ENCODE measurements around the gene TP53I11.

TP53I11 gene

DNA sequence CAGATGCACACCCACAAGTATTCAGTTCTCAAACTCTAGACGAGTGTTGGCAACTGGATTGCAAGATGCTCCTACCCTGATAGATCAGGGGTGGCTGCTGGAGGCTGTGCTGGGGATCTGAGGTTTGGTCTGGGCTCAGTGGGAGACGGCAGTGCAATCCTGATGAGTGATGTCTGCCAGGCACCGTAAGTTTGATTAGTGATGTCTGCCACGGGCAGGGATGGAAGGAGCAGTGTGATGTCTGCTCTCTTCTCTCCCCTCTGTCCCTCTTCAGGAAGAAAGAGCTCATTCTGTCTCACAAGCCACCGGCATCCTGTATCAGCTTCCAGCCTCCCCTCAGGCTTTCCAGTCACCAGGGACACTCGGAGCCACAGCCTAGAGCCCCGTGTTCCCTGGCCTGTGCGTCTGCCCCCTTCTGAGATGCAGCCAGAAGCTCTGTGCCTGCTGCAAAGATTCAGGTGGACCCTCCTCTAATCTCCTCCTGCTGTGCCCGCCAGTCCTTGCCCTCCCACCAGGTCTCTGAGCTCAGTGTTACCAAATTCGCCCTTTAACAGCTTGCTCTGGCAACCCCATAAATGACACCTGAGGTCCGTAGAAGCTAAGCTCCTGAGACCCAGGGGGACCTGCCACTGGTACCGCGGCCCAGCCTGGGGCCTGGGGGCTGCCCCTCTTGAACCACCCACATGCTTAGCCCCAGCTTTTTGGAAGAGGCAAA is 19.9 kb downstream of the TP53I11 start:
- TF ChIP-seq, protein P1, sequence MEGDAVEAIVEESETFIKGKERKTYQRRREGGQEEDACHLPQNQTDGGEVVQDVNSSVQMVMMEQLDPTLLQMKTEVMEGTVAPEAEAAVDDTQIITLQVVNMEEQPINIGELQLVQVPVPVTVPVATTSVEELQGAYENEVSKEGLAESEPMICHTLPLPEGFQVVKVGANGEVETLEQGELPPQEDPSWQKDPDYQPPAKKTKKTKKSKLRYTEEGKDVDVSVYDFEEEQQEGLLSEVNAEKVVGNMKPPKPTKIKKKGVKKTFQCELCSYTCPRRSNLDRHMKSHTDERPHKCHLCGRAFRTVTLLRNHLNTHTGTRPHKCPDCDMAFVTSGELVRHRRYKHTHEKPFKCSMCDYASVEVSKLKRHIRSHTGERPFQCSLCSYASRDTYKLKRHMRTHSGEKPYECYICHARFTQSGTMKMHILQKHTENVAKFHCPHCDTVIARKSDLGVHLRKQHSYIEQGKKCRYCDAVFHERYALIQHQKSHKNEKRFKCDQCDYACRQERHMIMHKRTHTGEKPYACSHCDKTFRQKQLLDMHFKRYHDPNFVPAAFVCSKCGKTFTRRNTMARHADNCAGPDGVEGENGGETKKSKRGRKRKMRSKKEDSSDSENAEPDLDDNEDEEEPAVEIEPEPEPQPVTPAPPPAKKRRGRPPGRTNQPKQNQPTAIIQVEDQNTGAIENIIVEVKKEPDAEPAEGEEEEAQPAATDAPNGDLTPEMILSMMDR (conservative IDR thresholded peaks at IDR 0.05): no peak
- no peak for TF ChIP-seq ZFX (IDR thresholded peaks at IDR 0.05)
- no peak overlapping the region for H3K27ac ChIP-seq

DNA sequence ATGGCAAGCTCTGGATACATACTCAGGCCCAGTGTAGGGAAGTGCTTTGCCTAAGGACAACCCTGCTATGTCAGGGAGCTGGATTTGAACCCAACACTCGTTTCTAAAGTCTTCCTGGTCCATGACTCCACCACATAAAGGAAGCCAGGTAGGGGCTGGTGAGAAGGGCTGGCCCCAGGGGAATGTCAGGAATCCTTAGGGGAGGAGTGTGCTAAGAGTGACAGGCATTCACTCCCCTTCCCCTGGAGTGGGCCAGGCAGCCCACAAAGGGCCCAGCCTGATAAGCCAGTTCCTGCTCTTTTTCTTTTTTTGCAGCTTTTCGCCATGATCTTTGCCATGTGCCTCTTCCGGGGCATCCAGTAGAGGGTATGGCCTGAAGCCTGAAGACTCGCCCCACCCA is 21.9 kb downstream of the TP53I11 start:
- TF ChIP-seq ZFX (IDR thresholded peaks at IDR 0.05): no peak
- TF ChIP-seq, protein P1 (conservative IDR thresholded peaks at IDR 0.05): no peak
- no peak overlapping the region for H3K27ac ChIP-seq

DNA sequence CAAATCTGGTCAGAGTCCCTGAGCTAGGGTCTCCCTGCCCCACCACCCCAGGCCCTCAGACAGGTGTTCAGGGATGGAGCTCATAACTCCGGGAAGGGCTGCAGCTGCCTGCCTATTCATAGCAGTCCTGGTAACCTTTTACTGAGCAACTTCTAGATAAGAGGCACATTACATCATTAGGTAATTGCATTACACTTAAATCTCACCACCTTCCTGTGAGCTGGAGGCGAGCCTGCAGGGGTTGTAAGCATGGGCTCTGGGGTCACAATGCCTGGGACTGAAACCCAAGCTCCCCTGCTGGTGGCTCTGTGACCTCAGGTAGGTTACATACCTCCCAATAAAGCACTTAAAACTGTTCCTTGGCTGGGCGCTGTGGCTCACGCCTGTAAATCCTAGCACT is 22.5 kb downstream of the TP53I11 start:
- no peak overlapping the region for H3K27ac ChIP-seq
- no peak for TF ChIP-seq ZFX (IDR thresholded peaks at IDR 0.05)
- TF ChIP-seq, protein P1 (conservative IDR thresholded peaks at IDR 0.05): no peak

DNA sequence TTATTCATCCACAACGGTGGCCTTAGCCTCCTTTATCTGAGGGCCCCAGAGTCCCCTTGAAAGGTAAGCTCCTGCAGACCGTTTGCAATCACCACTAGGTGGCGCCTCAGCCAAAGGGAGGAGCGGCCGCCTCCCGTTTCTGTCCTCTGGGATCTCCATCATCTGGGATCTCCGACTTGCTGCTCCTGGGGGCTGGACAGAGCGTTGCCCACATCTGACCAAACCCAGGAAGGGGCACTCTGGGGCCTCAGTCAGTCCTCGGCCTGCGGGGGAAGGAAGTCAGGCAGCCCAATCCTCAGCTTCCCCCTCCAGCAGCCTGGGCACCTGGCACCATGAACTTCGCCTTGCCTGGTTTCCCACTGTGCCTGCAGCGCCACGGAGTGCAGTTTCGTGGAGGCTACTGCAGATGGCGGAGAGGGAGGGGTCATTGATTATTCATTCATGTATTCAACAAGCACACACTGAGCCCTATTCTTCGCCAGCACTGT is 23.5 kb downstream of the TP53I11 start:
- TF ChIP-seq ZFX (IDR thresholded peaks at IDR 0.05): no peak
- TF ChIP-seq, protein P1 (conservative IDR thresholded peaks at IDR 0.05): peak; percentile 96

DNA sequence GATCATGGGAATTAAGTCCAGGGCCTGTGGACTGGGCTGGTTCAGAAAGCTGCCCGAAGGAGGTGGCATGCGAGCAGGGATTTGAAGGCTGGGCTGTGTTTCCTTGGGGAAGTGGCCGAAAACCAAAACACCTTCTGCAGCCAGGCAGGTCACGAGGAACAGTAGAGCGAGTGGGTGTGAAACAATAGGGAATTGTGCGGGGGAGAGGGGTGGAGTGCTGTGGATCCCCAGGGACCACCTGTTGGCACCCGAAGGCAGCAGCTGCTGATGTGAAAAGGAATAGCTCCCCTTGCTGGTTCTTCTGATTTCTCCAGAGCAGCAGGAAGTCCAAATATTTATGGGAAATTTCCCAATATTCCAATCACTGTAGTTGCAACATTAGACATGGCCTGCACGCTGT is 24.6 kb downstream of the TP53I11 start:
- no peak overlapping the region for H3K27ac ChIP-seq
- TF ChIP-seq ZFX (IDR thresholded peaks at IDR 0.05): no peak
- TF ChIP-seq, protein P1 (conservative IDR thresholded peaks at IDR 0.05): no peak

More for the DNA sequence above, 23.5 kb downstream of the TP53I11 start:
- no peak overlapping the region for H3K27ac ChIP-seq

DNA sequence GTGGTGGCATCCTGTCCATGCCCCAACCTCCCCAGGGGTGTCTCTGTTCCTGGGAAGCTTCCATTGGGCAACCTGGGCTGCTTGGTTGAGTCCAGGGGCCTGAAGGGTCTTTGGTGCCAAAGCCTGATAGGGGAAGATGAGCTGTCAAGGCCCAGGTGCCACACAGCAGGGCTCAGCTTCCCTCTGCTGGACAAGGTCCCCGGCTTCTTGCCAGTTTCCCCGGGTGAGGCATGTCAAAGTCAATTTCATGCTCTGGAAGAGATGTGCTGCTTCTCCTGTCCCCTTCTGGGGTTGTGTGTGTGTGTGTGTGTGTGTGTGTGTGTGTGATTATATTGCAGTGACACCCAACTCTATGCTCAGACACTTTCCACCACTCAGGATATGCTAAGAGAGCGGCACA is 26.9 kb downstream of the TP53I11 start:
- H3K27ac ChIP-seq: no peak overlapping the region
- TF ChIP-seq, protein P1 (conservative IDR thresholded peaks at IDR 0.05): no peak
- no peak for TF ChIP-seq ZFX (IDR thresholded peaks at IDR 0.05)

DNA sequence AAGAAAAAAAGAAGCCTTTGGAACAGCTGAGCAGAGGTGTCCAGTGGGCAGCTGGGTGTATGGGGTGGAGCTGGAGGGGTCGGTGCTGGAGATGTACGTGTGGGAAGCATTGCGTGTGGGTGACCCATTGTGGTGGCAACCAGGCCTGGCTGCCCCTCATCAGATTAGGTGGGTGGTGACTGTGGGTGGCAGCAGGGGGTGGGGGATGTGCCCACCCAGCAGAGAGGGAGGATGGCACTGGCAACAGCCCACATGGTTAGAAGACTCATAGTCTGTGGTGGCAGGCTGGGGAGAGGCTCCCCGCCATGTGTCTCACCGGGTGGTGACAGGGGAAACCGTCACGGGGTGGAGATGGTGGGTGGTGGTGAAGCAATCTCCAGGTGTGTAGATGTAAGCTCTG is 27.6 kb downstream of the TP53I11 start:
- no peak overlapping the region for H3K27ac ChIP-seq
- TF ChIP-seq, protein P1 (conservative IDR thresholded peaks at IDR 0.05): no peak
- TF ChIP-seq ZFX (IDR thresholded peaks at IDR 0.05): no peak

Measured in C4-2B (cell line).